ENCODE measurements around the gene GHITM.
"Not testable (repeated sequence)": the region's sequence is repeated elsewhere in the genome, so short reads cannot be mapped to it uniquely, and the experiment has no call there.

The GHITM gene

GRCh38 chr10:84176836-84177474 is 37.6 kb downstream of the GHITM start:
- no peak for DNase-seq

GRCh38 chr10:84177541-84178141 is 38.3 kb downstream of the GHITM start:
- no peak for DNase-seq

- DNase-seq, result no peak
Observed at GRCh38 chr10:84178160-84178609, 38.9 kb downstream of the GHITM start.

GRCh38 chr10:84179059-84179710 is 39.9 kb downstream of the GHITM start:
- peak; percentile 25 for DNase-seq

GRCh38 chr10:84180386-84180785 is 41.1 kb downstream of the GHITM start:
- not testable (repeated sequence) for DNase-seq

- no peak for DNase-seq
Observed at GRCh38 chr10:84181631-84182030, 42.3 kb downstream of the GHITM start.

GRCh38 chr10:84184517-84184916 is 45.2 kb downstream of the GHITM start:
- no peak for DNase-seq

GRCh38 chr10:84185526-84186175 is 46.3 kb downstream of the GHITM start:
- no peak for DNase-seq

- no peak for DNase-seq
Observed at GRCh38 chr10:84188815-84189214, 49.5 kb downstream of the GHITM start.

- no peak for DNase-seq
Observed at GRCh38 chr10:84190621-84191020, 51.3 kb downstream of the GHITM start.

GRCh38 chr10:84191106-84191505 is 51.8 kb downstream of the GHITM start:
- no peak for DNase-seq

- no peak for DNase-seq
Observed at GRCh38 chr10:84193327-84193726, 54.0 kb downstream of the GHITM start.

- DNase-seq, result no peak
Observed at GRCh38 chr10:84193846-84194423, 54.6 kb downstream of the GHITM start.

- DNase-seq, result peak; percentile 40
Observed at GRCh38 chr10:84194424-84195043, 55.2 kb downstream of the GHITM start, which contains the start of gene CDHR1. TSS of gene CDHR1 (plus strand) at chr10:84194537. CDS start at chr10:84194761, 224 bp downstream.

GRCh38 chr10:84195044-84195830 is 55.9 kb downstream of the GHITM start:
- no peak for DNase-seq

GRCh38 chr10:84196083-84196482 is 56.8 kb downstream of the GHITM start:
- DNase-seq, result no peak

- DNase-seq, result no peak
Observed at GRCh38 chr10:84196941-84197340, 57.6 kb downstream of the GHITM start.

GRCh38 chr10:84197643-84198042 is 58.3 kb downstream of the GHITM start:
- DNase-seq, result no peak

- no peak for DNase-seq
Observed at GRCh38 chr10:84198206-84198915, 59.1 kb downstream of the GHITM start.

- no peak for DNase-seq
Observed at GRCh38 chr10:84200537-84201243, 61.4 kb downstream of the GHITM start.

- no peak for DNase-seq
Observed at GRCh38 chr10:84201244-84201606, 61.9 kb downstream of the GHITM start.

Data from stimulated activated CD4-positive, alpha-beta T cell treated with anti-CD3 and anti-CD28 coated beads, Interleukin-1b, Interleukin-23, amount 100 ng/mL, for 48 hours (primary cell).